GM20431 (cell line): ENCODE measurements around the gene SLC5A10.
"Not testable (repeated sequence)": the region's sequence is repeated elsewhere in the genome, so short reads cannot be mapped to it uniquely, and the experiment has no call there.

Experiments
- in situ Hi-C: fragments of 300-500 bp; cut with MseI, MboI; formaldehyde crosslinking; loops from one replicate; pipeline ENCODE4 v1.15.0; 2020; ENCODE audit warnings: low sequenced_read_pairs; ENCODE audit not compliant: unreplicated experiment

Gene SLC5A10

GRCh38 chr17:19014628-19015215 is 62.8 kb downstream of the SLC5A10 start:
- in situ Hi-C loops = no loop called here

- in situ Hi-C loops = no loop called here
Measured at GRCh38 chr17:19015428-19015827, 63.5 kb downstream of the SLC5A10 start.

- in situ Hi-C loops = no loop called here
Measured at GRCh38 chr17:19016297-19016696, 64.3 kb downstream of the SLC5A10 start.

GRCh38 chr17:19016881-19017280 is 64.9 kb downstream of the SLC5A10 start:
- in situ Hi-C loops = no loop called here

GRCh38 chr17:19017401-19017800 is 65.4 kb downstream of the SLC5A10 start:
- in situ Hi-C loops = no loop called here

- in situ Hi-C loops = no loop called here
Measured at GRCh38 chr17:19017804-19018599, 66.0 kb downstream of the SLC5A10 start.

- in situ Hi-C loops = no loop called here
Measured at GRCh38 chr17:19018600-19018950, 66.6 kb downstream of the SLC5A10 start.

GRCh38 chr17:19019041-19019941 is 67.3 kb downstream of the SLC5A10 start:
- in situ Hi-C loops = no loop called here

- in situ Hi-C loops = no loop called here
Measured at GRCh38 chr17:19020016-19020415, 68.1 kb downstream of the SLC5A10 start.

GRCh38 chr17:19021011-19021621 is 69.2 kb downstream of the SLC5A10 start:
- in situ Hi-C loops = not testable (repeated sequence)

GRCh38 chr17:19021622-19022083 is 69.7 kb downstream of the SLC5A10 start:
- in situ Hi-C loops = no loop called here

GRCh38 chr17:19022128-19022527 is 70.2 kb downstream of the SLC5A10 start:
- in situ Hi-C loops = no loop called here

GRCh38 chr17:19022747-19023146 is 70.8 kb downstream of the SLC5A10 start:
- in situ Hi-C loops = no loop called here

- in situ Hi-C loops = no loop called here
Measured at GRCh38 chr17:19023209-19023999, 71.4 kb downstream of the SLC5A10 start.

GRCh38 chr17:19024101-19025078 is 72.4 kb downstream of the SLC5A10 start:
- in situ Hi-C loops = no loop called here

- in situ Hi-C loops = not testable (repeated sequence)
Measured at GRCh38 chr17:19028671-19029070, 76.7 kb downstream of the SLC5A10 start.

GRCh38 chr17:19029740-19030139 is 77.8 kb downstream of the SLC5A10 start:
- in situ Hi-C loops = not testable (repeated sequence)

GRCh38 chr17:19030771-19031449 is 78.9 kb downstream of the SLC5A10 start:
- in situ Hi-C loops = not testable (repeated sequence)
